Esophagus (tissue), 2 donors: ENCODE measurements around the gene IMMP1L. TPM values are rescaled to one million over a fixed set of nuclear protein-coding genes. Genes with fewer than 3 reads are reported as not detected.

Source experiments
- H3K27ac ChIP-seq, 2 donors: one replicate each; pipeline ENCODE4 v1.5.1; 2013; ENCODE audit warnings: low read depth in 2 of 2, mild to moderate bottlenecking in 2 of 2, inconsistent platforms in 1 of 2, low read length in 1 of 2, moderate library complexity in 1 of 2
- H3K27me3 ChIP-seq, 2 donors: one replicate each; pipeline ENCODE4 v1.6.1; 2013; ENCODE audit warnings: low read length in 2 of 2, control low read depth in 1 of 2, mild to moderate bottlenecking in 1 of 2; ENCODE audit not compliant: insufficient read depth in 2 of 2, control insufficient read depth in 1 of 2
- H3K36me3 ChIP-seq, 2 donors: one replicate each; pipeline ENCODE4 v1.6.1; 2013; ENCODE audit warnings: low read length in 1 of 2; ENCODE audit not compliant: control insufficient read depth in 2 of 2, insufficient read depth in 2 of 2
- H3K4me1 ChIP-seq, 2 donors: one replicate each; pipeline ENCODE4 v1.6.1; 2013; ENCODE audit warnings: low read length in 1 of 2; ENCODE audit not compliant: control insufficient read depth in 2 of 2, insufficient read depth in 2 of 2
- H3K4me3 ChIP-seq, 2 donors: one replicate each; pipeline ENCODE4 v1.5.1; 2013; ENCODE audit warnings: low read length in 2 of 2, mild to moderate bottlenecking in 2 of 2, low read depth in 1 of 2, moderate library complexity in 1 of 2
- H3K9me3 ChIP-seq, 2 donors: one replicate each; pipeline ENCODE4 v1.6.1; 2013; ENCODE audit warnings: mild to moderate bottlenecking in 2 of 2, low read depth in 1 of 2, low read length in 1 of 2, moderate library complexity in 1 of 2; ENCODE audit not compliant: control insufficient read depth in 2 of 2, insufficient read depth in 1 of 2
- WGBS, 2 donors: extraction: QIAGEN DNeasy Blood & Tissue Kit; methylation state at CpG; one replicate each; pipeline ENCODE4 v1.1.7; 2013; 5-methylcytosine and 5-hydroxymethylcytosine counted together
- polyA plus RNA-seq, 2 donors: library from polyadenylated mRNA; stranded (reverse); fragments of 200-250 nt; gene quantifications; one replicate each; pipeline ENCODE4 v1.2.3, GENCODE V29; 2013
- donor health status: healthy with polysubstance abuse.
- donor health status: Bipolar disorder and iron deficiency.

The IMMP1L gene
- polyA plus RNA-seq, 2 donors: 16.2 to 16.3 TPM

- no peaks in the 10 kb centered on the region for H3K36me3 ChIP-seq
- no peak overlapping the region for H3K4me3 ChIP-seq
- WGBS, 2 donors: 96% methylated on average over 4 of the region's 4 CpGs
- no peaks in the 10 kb centered on the region for H3K4me1 ChIP-seq
- no peaks in the 10 kb centered on the region for H3K27me3 ChIP-seq
- no peak overlapping the region for H3K27ac ChIP-seq
- H3K9me3 ChIP-seq: no peaks in the 10 kb centered on the region
Measured at GRCh38 chr11:31479066-31479465, 30.4 kb downstream of the IMMP1L start.

DNA sequence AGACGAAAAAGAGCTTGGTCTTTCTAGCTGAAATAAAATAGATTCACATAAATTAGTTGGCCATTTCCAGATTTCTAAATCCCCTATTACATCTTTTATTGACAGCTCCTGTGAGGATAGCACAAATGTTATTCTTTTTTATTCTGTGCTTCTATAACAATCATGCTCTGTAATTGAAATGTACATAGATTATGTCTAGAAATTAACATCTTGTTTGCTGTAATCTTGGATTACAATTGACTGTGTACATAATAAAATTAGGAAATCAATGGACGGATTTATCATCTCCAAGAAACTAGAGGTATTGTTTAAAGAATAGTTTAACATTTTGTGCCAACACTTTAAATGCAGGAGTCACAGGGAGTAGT lies 31.2 kb downstream of the IMMP1L start:
- Histone ChIP-seq H3K27me3 (no peaks in the 10 kb centered on the region), H3K9me3 (no peaks in the 10 kb centered on the region), H3K4me1 (no peaks in the 10 kb centered on the region), H3K36me3 (no peaks in the 10 kb centered on the region), H3K4me3 (no peak overlapping the region), H3K27ac (no peak overlapping the region)
- WGBS, 2 donors: 84 to 90% methylated on average over 2 of the region's 2 CpGs

GRCh38 chr11:31477528-31478222 lies 31.7 kb downstream of the IMMP1L start:
- Histone ChIP-seq H3K9me3 (no peaks in the 10 kb centered on the region), H3K27ac (no peak overlapping the region), H3K4me1 (no peaks in the 10 kb centered on the region), H3K27me3 (no peaks in the 10 kb centered on the region), H3K36me3 (no peaks in the 10 kb centered on the region), H3K4me3 (no peak overlapping the region)
- 93% methylated on average over 6 of the region's 6 CpGs for whole genome bisulfite sequencing, 2 donors

DNA sequence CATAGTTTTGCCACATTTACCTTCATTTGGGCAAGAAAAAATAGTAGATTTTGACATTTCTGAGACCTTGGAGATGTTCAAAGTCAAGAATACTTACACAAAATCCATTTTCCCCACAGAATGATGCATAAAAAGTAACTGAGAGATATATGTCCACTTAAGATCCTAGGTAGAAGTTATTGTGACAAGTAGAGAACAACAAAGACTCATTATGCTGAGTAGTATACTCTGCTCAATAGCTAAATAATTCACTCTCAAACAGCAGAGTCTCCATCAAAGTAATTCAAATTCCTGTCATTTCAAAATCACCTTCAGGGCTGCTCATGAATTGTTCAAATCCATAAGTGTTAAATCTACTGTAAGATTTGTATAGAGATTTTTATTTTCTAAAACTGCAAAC lies 35.3 kb downstream of the IMMP1L start:
- no peaks in the 10 kb centered on the region for H3K36me3 ChIP-seq

DNA sequence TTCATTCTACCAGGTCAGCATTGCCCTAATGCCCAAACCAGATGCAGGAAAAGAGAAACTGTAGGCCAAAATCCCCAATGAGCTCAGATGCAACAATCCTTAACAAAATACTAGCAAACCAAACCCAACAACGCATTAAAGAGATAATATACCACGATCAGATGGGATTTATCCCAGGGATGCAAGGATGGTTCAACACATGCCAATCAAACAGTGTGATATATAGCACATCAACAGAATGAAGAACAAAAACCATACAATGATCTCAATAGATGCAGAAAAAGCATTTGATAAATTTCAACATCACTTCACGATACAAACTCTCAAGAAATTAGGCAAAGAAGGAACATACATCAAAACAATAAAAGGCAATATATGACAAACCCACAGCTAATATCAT lies 45.0 kb downstream of the IMMP1L start:
- no peaks in the 10 kb centered on the region for H3K36me3 ChIP-seq
- no peak overlapping the region for H3K27ac ChIP-seq
- 97 to 98% methylated on average over 3 of the region's 3 CpGs for whole genome bisulfite sequencing, 2 donors

More for the DNA sequence above, 35.3 kb downstream of the IMMP1L start:
- Histone ChIP-seq H3K4me1 (no peaks in the 10 kb centered on the region), H3K4me3 (no peak overlapping the region), H3K27me3 (no peaks in the 10 kb centered on the region), H3K27ac (no peak overlapping the region), H3K9me3 (no peaks in the 10 kb centered on the region)

DNA sequence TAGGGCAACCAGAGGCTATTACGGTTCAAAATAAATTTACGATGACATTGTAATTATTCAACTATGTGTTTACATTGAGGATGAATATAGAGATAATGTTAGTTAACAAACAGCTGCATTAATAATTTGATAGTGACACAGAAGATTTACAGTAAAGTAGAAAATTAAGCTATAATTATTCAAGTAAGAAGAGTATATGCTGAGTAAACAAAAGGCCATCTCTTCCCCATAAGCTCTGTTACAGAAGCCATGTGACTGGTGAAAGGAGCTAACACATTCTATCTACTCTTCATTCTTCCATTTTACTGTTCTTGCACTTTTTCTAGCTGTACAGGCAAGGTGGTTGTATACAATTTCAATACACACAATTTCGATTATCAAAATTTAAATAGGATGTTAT lies 54.2 kb downstream of the IMMP1L start:
- Histone ChIP-seq H3K4me3 (no peak overlapping the region), H3K36me3 (no peaks in the 10 kb centered on the region), H3K9me3 (no peaks in the 10 kb centered on the region), H3K27ac (no peak overlapping the region), H3K27me3 (no peaks in the 10 kb centered on the region), H3K4me1 (no peaks in the 10 kb centered on the region)
- WGBS, 2 donors: 89 to 91% methylated on average over 3 of the region's 3 CpGs

More for the DNA sequence above, 45.0 kb downstream of the IMMP1L start:
- Histone ChIP-seq H3K27me3 (no peaks in the 10 kb centered on the region), H3K4me1 (no peaks in the 10 kb centered on the region), H3K4me3 (no peak overlapping the region), H3K9me3 (no peaks in the 10 kb centered on the region)

DNA sequence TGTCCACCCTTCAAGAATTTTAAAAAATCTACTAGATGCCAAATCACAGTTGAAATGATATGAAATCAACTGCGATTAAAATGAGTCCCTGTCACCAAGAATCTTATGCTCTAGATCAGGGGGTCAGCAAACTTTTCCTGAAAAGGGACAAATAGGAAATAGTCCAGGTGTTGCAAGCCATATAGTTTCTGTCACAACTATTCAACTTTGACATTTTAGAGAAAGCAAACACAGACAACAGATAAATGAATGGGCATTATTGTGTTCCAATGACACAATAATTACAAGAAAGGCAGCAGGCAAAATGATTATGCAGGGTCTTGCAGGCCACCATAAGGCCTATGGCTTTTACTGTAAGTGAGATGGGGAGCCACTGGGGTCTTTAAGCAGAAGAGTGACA lies 58.6 kb downstream of the IMMP1L start:
- H3K4me1 ChIP-seq: no peaks in the 10 kb centered on the region
- no peaks in the 10 kb centered on the region for H3K9me3 ChIP-seq
- H3K27ac ChIP-seq: no peak overlapping the region
- no peaks in the 10 kb centered on the region for H3K27me3 ChIP-seq
- no peak overlapping the region for H3K4me3 ChIP-seq
- H3K36me3 ChIP-seq: peaks cover 0 to 2% of the 10 kb centered on the region in 2 donors
- WGBS, 2 donors: 98 to 100% methylated on average over 1 of the region's 1 CpG

GRCh38 chr11:31449040-31449439 lies 60.4 kb downstream of the IMMP1L start:
- H3K27ac ChIP-seq: no peak overlapping the region
- H3K4me1 ChIP-seq: no peaks in the 10 kb centered on the region
- H3K27me3 ChIP-seq: no peaks in the 10 kb centered on the region
- H3K9me3 ChIP-seq: no peaks in the 10 kb centered on the region
- WGBS, 2 donors: 52 to 60% methylated on average over 2 of the region's 2 CpGs
- H3K36me3 ChIP-seq: peaks cover 0 to 2% of the 10 kb centered on the region in 2 donors
- H3K4me3 ChIP-seq: no peak overlapping the region

DNA sequence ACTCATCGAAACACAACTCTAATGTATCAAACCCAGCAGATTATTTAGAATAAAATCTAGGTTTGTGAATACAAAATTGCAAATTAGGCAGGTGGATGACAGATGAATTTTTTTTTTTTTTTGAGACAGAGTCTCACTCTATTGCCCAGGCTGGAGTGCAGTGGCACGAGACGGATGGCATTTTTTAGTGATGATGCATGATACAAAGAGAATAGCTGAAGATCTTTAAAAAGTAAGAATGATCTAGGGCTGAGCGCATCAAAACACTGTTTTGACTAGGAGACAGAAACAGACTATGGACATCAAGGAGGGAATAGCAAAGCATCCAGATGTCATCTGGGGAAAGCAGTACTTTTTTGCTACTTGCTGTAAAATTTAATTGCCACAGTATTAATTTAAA lies 63.8 kb downstream of the IMMP1L start:
- Histone ChIP-seq H3K4me3 (no peak overlapping the region), H3K9me3 (no peaks in the 10 kb centered on the region), H3K27ac (no peak overlapping the region), H3K4me1 (no peaks in the 10 kb centered on the region), H3K36me3 (peaks cover 0 to 2% of the 10 kb centered on the region in 2 donors), H3K27me3 (no peaks in the 10 kb centered on the region)
- 94 to 98% methylated on average over 4 of the region's 4 CpGs for WGBS, 2 donors

- no peak overlapping the region for H3K27ac ChIP-seq
Measured at GRCh38 chr11:31443802-31444201, 65.6 kb downstream of the IMMP1L start.

More at GRCh38 chr11:31443802-31444201, 65.6 kb downstream of the IMMP1L start:
- H3K4me3 ChIP-seq: no peak overlapping the region
- no peaks in the 10 kb centered on the region for H3K27me3 ChIP-seq
- no peaks in the 10 kb centered on the region for H3K9me3 ChIP-seq
- peaks cover 0 to 2% of the 10 kb centered on the region in 2 donors for H3K36me3 ChIP-seq
- no peaks in the 10 kb centered on the region for H3K4me1 ChIP-seq
- 88 to 93% methylated on average over 3 of the region's 3 CpGs for WGBS, 2 donors
